22Rv1 (cell line): ENCODE data around the gene ERRFI1.

Experiments used
- ZFX ChIP-seq: fragments of 450-650 bp; IDR thresholded peaks from 2 replicates; pipeline ENCODE4 v1.6.1; 2017; ENCODE audit warnings: antibody characterized with exemption, borderline replicate concordance
- TF ChIP-seq, protein P1 (sequence below): fragments of 450-650 bp; IDR thresholded peaks from 2 replicates; pipeline ENCODE4 v1.5.1; 2017; ENCODE audit warnings: mild to moderate bottlenecking

DNA sequence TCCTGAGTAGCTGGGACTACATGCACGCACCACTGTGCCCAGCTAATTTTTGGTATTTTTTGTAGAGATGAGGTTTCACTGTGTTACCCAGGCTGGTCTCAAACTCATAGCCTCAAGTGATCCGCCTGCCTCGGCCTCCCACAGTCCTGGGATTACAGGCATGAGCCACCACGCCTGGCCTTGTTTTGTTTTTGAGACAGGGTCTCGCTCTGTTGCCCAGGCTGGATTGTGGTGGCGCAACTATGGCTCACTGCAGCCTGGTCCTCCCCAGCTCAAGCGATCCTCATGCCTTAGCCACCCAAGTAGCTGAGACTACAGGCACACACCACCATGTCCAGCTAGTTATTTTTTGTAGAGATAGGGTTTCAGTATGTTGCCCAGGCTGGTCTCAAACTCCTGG lies 38.6 kb downstream of the ERRFI1 start:
- TF ChIP-seq, protein P1, sequence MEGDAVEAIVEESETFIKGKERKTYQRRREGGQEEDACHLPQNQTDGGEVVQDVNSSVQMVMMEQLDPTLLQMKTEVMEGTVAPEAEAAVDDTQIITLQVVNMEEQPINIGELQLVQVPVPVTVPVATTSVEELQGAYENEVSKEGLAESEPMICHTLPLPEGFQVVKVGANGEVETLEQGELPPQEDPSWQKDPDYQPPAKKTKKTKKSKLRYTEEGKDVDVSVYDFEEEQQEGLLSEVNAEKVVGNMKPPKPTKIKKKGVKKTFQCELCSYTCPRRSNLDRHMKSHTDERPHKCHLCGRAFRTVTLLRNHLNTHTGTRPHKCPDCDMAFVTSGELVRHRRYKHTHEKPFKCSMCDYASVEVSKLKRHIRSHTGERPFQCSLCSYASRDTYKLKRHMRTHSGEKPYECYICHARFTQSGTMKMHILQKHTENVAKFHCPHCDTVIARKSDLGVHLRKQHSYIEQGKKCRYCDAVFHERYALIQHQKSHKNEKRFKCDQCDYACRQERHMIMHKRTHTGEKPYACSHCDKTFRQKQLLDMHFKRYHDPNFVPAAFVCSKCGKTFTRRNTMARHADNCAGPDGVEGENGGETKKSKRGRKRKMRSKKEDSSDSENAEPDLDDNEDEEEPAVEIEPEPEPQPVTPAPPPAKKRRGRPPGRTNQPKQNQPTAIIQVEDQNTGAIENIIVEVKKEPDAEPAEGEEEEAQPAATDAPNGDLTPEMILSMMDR = no peak
- no peak for TF ChIP-seq ZFX
